ENCODE data around the gene MATR3. TPM values are rescaled to one million over a fixed set of nuclear protein-coding genes. Genes with fewer than 3 reads are reported as not detected.
A peak's percentile ranks its signal among the peaks of the same experiment; 100 is the strongest.

Gene MATR3
- total and polyA plus RNA-seq, 2 of the 4 experiments (the other 2 are of a cell fraction), result 81.4 to 367 TPM

GRCh38 chr5:139273322-139273571 lies 20.3 kb upstream of the MATR3 start:
- intact Hi-C loops (cut with micrococcal nuclease), result no loop called here
- Histone ChIP-seq H3K79me1 (ENCODE audit: low read depth in 1 of 2, low read length in 2 of 2) (peaks cover 15 to 58% of the 10 kb centered on the region in 2 experiments), H4K5ac (ENCODE audit: low read depth, low read length) (0 out of 2 replicates have a peak overlapping the region, but pooled peaks have one; percentile 10), H3K23ac (ENCODE audit: low read depth, low read length) (peak overlapping the region; percentile 85), H3K36me3 (ENCODE audit: control insufficient read depth, insufficient read depth, low read length) (peaks cover 7% of the 10 kb centered on the region), H2AK5ac (ENCODE audit: low read depth, low read length) (peak overlapping the region; percentile 61; the same call in 1 of the 2 replicates), H3K56ac (ENCODE audit: extremely low read depth, insufficient read depth, low read length) (0 out of 2 replicates have a peak overlapping the region, but pooled peaks have one; percentile 87), H3K4me1 (ENCODE audit: control insufficient read depth, insufficient read depth, low read length) (peaks cover 25% of the 10 kb centered on the region), H2BK20ac (ENCODE audit: low read depth, low read length) (peak overlapping the region; percentile 53), H3K18ac (ENCODE audit: low read depth, low read length) (peak overlapping the region; percentile 2), H4K20me1 (ENCODE audit: insufficient read depth, low read length) (no peaks in the 10 kb centered on the region), H3K9me3 (ENCODE audit: control insufficient read depth, insufficient read depth, low read length) (no peaks in the 10 kb centered on the region), H3K14ac (replicated peaks; ENCODE audit: low read depth, low read length) (peak overlapping the region; percentile 75; the same call in 1 of the 2 replicates), H4K8ac (ENCODE audit: low read depth in 2 of 2, low read length in 2 of 2) (peak overlapping the region; percentile 84 to 95; a peak in 3 of 4 replicates), H3K4me2 (ENCODE audit: low read depth, low read length) (peak overlapping the region; percentile 89), H4K91ac (ENCODE audit: insufficient read depth, low read depth, low read length) (peak overlapping the region; percentile 14; the same call in 1 of the 2 replicates), H3K9ac (ENCODE audit: low read depth, low read length) (peak overlapping the region; percentile 29), H3K27ac (ENCODE audit: insufficient read depth, low read length) (peak overlapping the region; percentile 62), H2AFZ (replicated peaks; ENCODE audit: low read length, poor library complexity) (peak overlapping the region; percentile 98), H2BK120ac (ENCODE audit: low read depth, low read length) (peak overlapping the region; percentile 50), H3K9me1 (ENCODE audit: insufficient read depth, low read length) (peaks cover 20% of the 10 kb centered on the region), H3K27me3 (ENCODE audit: control insufficient read depth, insufficient read depth, low read length) (no peaks in the 10 kb centered on the region), H2BK15ac (ENCODE audit: low read depth, low read length) (peak overlapping the region; percentile 91; the same call in 2 of the 3 replicates), H3K4ac (ENCODE audit: low read depth, low read length) (peak overlapping the region; percentile 85), H2BK5ac (ENCODE audit: low read depth, low read length, poor library complexity, severe bottlenecking) (peak overlapping the region; percentile 52), H2AK9ac (replicated peaks; ENCODE audit: low read depth, low read length, poor library complexity) (peak overlapping the region; percentile 98), H3K4me3 (ENCODE audit: insufficient read depth, low read depth, low read length) (peak overlapping the region; percentile 53; the same call in 1 of the 2 replicates)
- ChIA-PET CTCF (interaction anchor here (0.7 kb wide), 1 partner anchor 636 kb away, joined by 7 read pairs; no protein-coding TSS in a partner anchor), POLR2A (ENCODE audit: unreplicated experiment) (interaction anchor here (0.5 kb wide), 1 partner anchor 1069 kb away, joined by 5 read pairs; no protein-coding TSS in a partner anchor)
- DNase-seq, result no peak
- dilution Hi-C loops (cut with HindIII; ENCODE audit: low sequenced_read_pairs, unreplicated experiment), result no loop called here
- BruUV-seq (replicated peaks), result no TSS peak
- in situ Hi-C loops (cut with MboI; ENCODE audit: low sequenced_read_pairs), result no loop called here
- peak; percentile 24 for ATAC-seq (ENCODE audit: low read depth)
- TF ChIP-seq MAZ (IDR thresholded peaks at IDR 0.05; ENCODE audit: borderline replicate concordance, low read depth, low read length) (no peak), NFE2L2 (IDR thresholded peaks at IDR 0.05; ENCODE audit: low read depth, low read length) (no peak), RFX5 (IDR thresholded peaks at IDR 0.05; ENCODE audit: low read depth, low read length) (no peak), CEBPB (IDR thresholded peaks at IDR 0.05; ENCODE audit: low read depth, low read length) (no peak), MAFK (IDR thresholded peaks at IDR 0.05; ENCODE audit: low read depth, low read length) (no peak)
- WGBS, 2 experiments (ENCODE audit: extremely low coverage in 2 of 2, insufficient read length in 1 of 2), result 15% methylated on average over 3 of the region's 3 CpGs; no CpG with 5 or more reads in 1 of the 2 experiments

All from IMR-90 (cell line).